H1 (cell line): Measurements from ENCODE around the gene RASEF. TPM values are rescaled to one million over a fixed set of nuclear protein-coding genes. Genes with fewer than 3 reads are reported as not detected.

Experiments
- CTCF ChIA-PET: fragments of 300-600 bp; sonication (Branson Sonifier 250); formaldehyde crosslinking; loops from one replicate; lab custom pipeline; 2021; ENCODE audit not compliant: partially characterized antibody; lab: Charles Lee
- POLR2A ChIA-PET: fragments of 300-600 bp; sonication (Branson Sonifier 250); formaldehyde crosslinking; loops from one replicate; lab custom pipeline; 2021; ENCODE audit warnings: inconsistent platforms; ENCODE audit not compliant: partially characterized antibody; lab: Charles Lee
- DNase-seq, 2 experiments: peaks; one replicate each; pipeline versions ENCODE4 v3.0.0 to v3.0.0-alpha.2; 2010 to 2022; ENCODE audit warnings: low spot score in 2 of 2, low read depth in 1 of 2, mixed read lengths in 1 of 2
- FAIRE-seq: peaks from 2 replicates; lab custom pipeline; 2011; peaks lifted over from hg19 to GRCh38; lab: Jason Lieb, UNC
- H2AFZ ChIP-seq: 2 replicates; pipeline ENCODE4 v1.8.1; 2012; ENCODE audit warnings: low read length, inconsistent platforms
- H2AK5ac ChIP-seq: 2 replicates; pipeline ENCODE4 v1.6.1; 2013; ENCODE audit warnings: low read depth, low read length
- H2BK120ac ChIP-seq: replicated peaks from 2 replicates; pipeline ENCODE3; 2013; ENCODE audit warnings: low read depth, low read length, inconsistent platforms
- H2BK12ac ChIP-seq: 2 replicates; pipeline ENCODE4 v1.6.1; 2013; ENCODE audit warnings: low read depth, low read length
- H2BK15ac ChIP-seq: 2 replicates; pipeline ENCODE4 v1.6.1; 2013; ENCODE audit warnings: low read length
- H2BK20ac ChIP-seq: 2 replicates; pipeline ENCODE4 v1.6.1; 2013; ENCODE audit warnings: low read length
- H2BK5ac ChIP-seq: 2 replicates; pipeline ENCODE4 v1.6.1; 2013; ENCODE audit warnings: low read depth, low read length
- H3K14ac ChIP-seq: 2 replicates; pipeline ENCODE4 v1.6.1; 2013; ENCODE audit warnings: inconsistent platforms; ENCODE audit not compliant: insufficient read length
- H3K18ac ChIP-seq: 2 replicates; pipeline ENCODE4 v1.6.1; 2013; ENCODE audit warnings: low read length; ENCODE audit errors: extremely low read depth
- H3K23ac ChIP-seq: 2 replicates; pipeline ENCODE4 v1.6.1; 2013; ENCODE audit warnings: inconsistent platforms; ENCODE audit not compliant: insufficient read length
- H3K23me2 ChIP-seq: 2 replicates; pipeline ENCODE4 v1.6.1; 2013; ENCODE audit warnings: low read depth, low read length
- H3K27ac ChIP-seq: 2 replicates; pipeline ENCODE4 v1.6.1; 2011; ENCODE audit warnings: low read depth, low read length, inconsistent platforms
- H3K27me3 ChIP-seq, 4 experiments: replicated peaks in 1 of 4; 1 replicate in 1 of 4; 2 replicates in 3 of 4; pipeline versions ENCODE4 v1.6.1 to v1.8.1; 2011 to 2013; ENCODE audit warnings: low read length in 3 of 4, mild to moderate bottlenecking in 3 of 4, inconsistent platforms in 2 of 4, mixed read lengths in 2 of 4, moderate library complexity in 1 of 4; ENCODE audit not compliant: control insufficient read depth in 3 of 4, insufficient read depth in 3 of 4; ENCODE audit errors: extremely low read depth in 1 of 4
- H3K36me3 ChIP-seq, 4 experiments: 2 replicates each; pipeline versions ENCODE4 v1.6.1 to v1.8.1; 2011 to 2013; ENCODE audit warnings: mild to moderate bottlenecking in 4 of 4, low read length in 3 of 4, moderate library complexity in 2 of 4, control low read depth in 1 of 4, inconsistent platforms in 1 of 4; ENCODE audit not compliant: insufficient read depth in 4 of 4, control insufficient read depth in 2 of 4
- H3K4ac ChIP-seq: replicated peaks from 2 replicates; pipeline ENCODE3; 2013; ENCODE audit warnings: low read length, low read depth, mixed read lengths, inconsistent platforms; ENCODE audit not compliant: insufficient read length
- H3K4me1 ChIP-seq, 4 experiments: replicated peaks in 1 of 4; 1 replicate in 1 of 4; 2 replicates in 3 of 4; pipeline versions ENCODE4 v1.6.1 to v1.8.1; 2011 to 2013; ENCODE audit warnings: low read length in 3 of 4, inconsistent platforms in 2 of 4, mixed read lengths in 1 of 4; ENCODE audit not compliant: insufficient read depth in 4 of 4, control insufficient read depth in 3 of 4
- H3K4me2 ChIP-seq, 2 experiments: 2 replicates each; pipeline versions ENCODE4 v1.6.1 to v1.8.1; 2011 to 2013; ENCODE audit warnings: low read depth in 2 of 2, low read length in 2 of 2, control low read depth in 1 of 2, inconsistent platforms in 1 of 2, mild to moderate bottlenecking in 1 of 2; ENCODE audit not compliant: insufficient read depth in 1 of 2
- H3K4me3 ChIP-seq, 4 experiments: fragments of 200-600, 300-600 bp in 1 of 4; sonication (generic), shearing (Covaris generic), sonication (Bioruptor Twin) in 1 of 4; 2 replicates each; pipeline versions ENCODE4 v1.5.1 to v1.8.1; 2011 to 2016; ENCODE audit warnings: low read length in 4 of 4, low read depth in 3 of 4, control low read depth in 2 of 4, inconsistent platforms in 2 of 4, mild to moderate bottlenecking in 2 of 4, mixed read lengths in 1 of 4, moderate library complexity in 1 of 4; ENCODE audit not compliant: insufficient read depth in 2 of 4; ENCODE audit errors: extremely low read depth in 1 of 4
- H3K56ac ChIP-seq: replicated peaks from 2 replicates; pipeline ENCODE3; 2013; ENCODE audit warnings: low read depth, mild to moderate bottlenecking, mixed read lengths, low read length, inconsistent platforms; ENCODE audit not compliant: insufficient read length
- H3K79me1 ChIP-seq: 2 replicates; pipeline ENCODE4 v1.6.1; 2013; ENCODE audit warnings: low read depth, low read length, control low read depth
- H3K79me2 ChIP-seq, 2 experiments: 2 replicates each; pipeline versions ENCODE4 v1.6.1 to v1.8.1; 2012 to 2013; ENCODE audit warnings: low read length in 2 of 2, mild to moderate bottlenecking in 2 of 2, inconsistent platforms in 1 of 2; ENCODE audit not compliant: insufficient read depth in 2 of 2, control insufficient read depth in 1 of 2
- H3K9ac ChIP-seq, 4 experiments: replicated peaks in 1 of 4; 1 replicate in 1 of 4; 2 replicates in 3 of 4; pipeline versions ENCODE4 v1.6.1 to v1.8.1; 2011 to 2013; ENCODE audit warnings: low read depth in 3 of 4, low read length in 3 of 4, control low read depth in 2 of 4, mild to moderate bottlenecking in 2 of 4, moderate library complexity in 2 of 4, inconsistent platforms in 1 of 4; ENCODE audit errors: extremely low read depth in 1 of 4
- H3K9me3 ChIP-seq, 2 experiments: 2 replicates each; pipeline versions ENCODE4 v1.6.1 to v1.8.1; 2012 to 2013; ENCODE audit warnings: mild to moderate bottlenecking in 2 of 2, moderate library complexity in 2 of 2, control low read depth in 1 of 2, inconsistent platforms in 1 of 2, low read depth in 1 of 2, low read length in 1 of 2, mixed read lengths in 1 of 2; ENCODE audit not compliant: insufficient read depth in 2 of 2
- H4K20me1 ChIP-seq, 2 experiments: replicated peaks in 1 of 2; 2 replicates each; pipeline versions ENCODE3 to v1.8.1; 2011 to 2013; ENCODE audit warnings: inconsistent platforms in 2 of 2, low read length in 2 of 2, mild to moderate bottlenecking in 1 of 2; ENCODE audit not compliant: insufficient read depth in 2 of 2, control insufficient read depth in 1 of 2
- H4K5ac ChIP-seq: 2 replicates; pipeline ENCODE4 v1.6.1; 2013; ENCODE audit warnings: low read length, low read depth, mixed read lengths, inconsistent platforms; ENCODE audit not compliant: insufficient read length
- H4K8ac ChIP-seq: 2 replicates; pipeline ENCODE4 v1.8.0; 2013; ENCODE audit warnings: mild to moderate bottlenecking, moderate library complexity, low read length, inconsistent platforms; ENCODE audit not compliant: insufficient read depth; ENCODE audit errors: extremely low read depth
- H4K91ac ChIP-seq: replicated peaks from 2 replicates; pipeline ENCODE3; 2013; ENCODE audit warnings: low read length, mixed read lengths, inconsistent platforms; ENCODE audit not compliant: insufficient read length
- BACH1 ChIP-seq: IDR thresholded peaks from 2 replicates; pipeline ENCODE4 v1.6.1; 2012; ENCODE audit warnings: low read length, improper control_type of control experiment
- CBX8 ChIP-seq: fragments of 300-800, 300-1000 bp; sonication (generic); IDR thresholded peaks from 2 replicates; pipeline ENCODE4 v1.7.1; 2016; ENCODE audit warnings: low read depth, low read length, borderline replicate concordance
- CEBPB ChIP-seq: IDR thresholded peaks from 2 replicates; pipeline ENCODE4 v1.6.1; 2012; ENCODE audit warnings: low read depth, low read length
- EGR1 ChIP-seq: IDR thresholded peaks from 2 replicates; pipeline ENCODE4 v1.6.1; 2011; ENCODE audit warnings: low read depth, low read length, borderline replicate concordance
- FOSL1 ChIP-seq: IDR thresholded peaks from 2 replicates; pipeline ENCODE4 v1.6.1; 2011; ENCODE audit warnings: mild to moderate bottlenecking, low read depth, low read length, moderate library complexity; ENCODE audit not compliant: insufficient read depth
- GABPA ChIP-seq: IDR thresholded peaks from 2 replicates; pipeline ENCODE4 v1.6.1; 2011; ENCODE audit warnings: mild to moderate bottlenecking, low read length, moderate library complexity, borderline replicate concordance; ENCODE audit not compliant: insufficient read depth
- HDAC2 ChIP-seq, 2 experiments: fragments of 300-600 bp in 1 of 2; sonication (generic) in 1 of 2; IDR thresholded peaks; 2 replicates each; pipeline ENCODE4 v1.6.1; 2011 to 2012; ENCODE audit warnings: low read depth in 2 of 2, low read length in 2 of 2, mild to moderate bottlenecking in 2 of 2, moderate library complexity in 2 of 2, borderline replicate concordance in 1 of 2, inconsistent platforms in 1 of 2
- HDAC6 ChIP-seq: IDR thresholded peaks from one replicate; pipeline ENCODE4 v1.7.1; 2012; ENCODE audit warnings: low read depth, mild to moderate bottlenecking, inconsistent platforms, low read length, moderate library complexity
- KDM1A ChIP-seq: fragments of 200-600, 300-600 bp; sonication (generic); IDR thresholded peaks from 2 replicates; pipeline ENCODE4 v1.7.1; 2016; ENCODE audit warnings: mild to moderate bottlenecking, low read length, borderline replicate concordance
- MAFK ChIP-seq: IDR thresholded peaks from 2 replicates; pipeline ENCODE4 v1.6.1; 2012; ENCODE audit warnings: low read depth, mild to moderate bottlenecking, improper control_type of control experiment, low read length
- NRF1 ChIP-seq: IDR thresholded peaks from 2 replicates; pipeline ENCODE4 v1.6.1; 2011; ENCODE audit warnings: mild to moderate bottlenecking, low read depth, low read length, improper control_type of control experiment
- POLR2AphosphoS5 ChIP-seq: IDR thresholded peaks from 2 replicates; pipeline ENCODE4 v1.6.1; 2011; ENCODE audit warnings: low read depth, low read length
- SP2 ChIP-seq: IDR thresholded peaks from 2 replicates; pipeline ENCODE4 v1.6.1; 2012; ENCODE audit warnings: mild to moderate bottlenecking, low read length, inconsistent platforms
- TAF1 ChIP-seq: IDR thresholded peaks from 2 replicates; pipeline ENCODE4 v1.6.1; 2011; ENCODE audit warnings: mild to moderate bottlenecking, low read depth, low read length
- USF2 ChIP-seq: IDR thresholded peaks from 2 replicates; pipeline ENCODE4 v1.6.1; 2011; ENCODE audit warnings: low read length, improper control_type of control experiment
- WGBS, 2 experiments: shearing (Covaris generic) in 1 of 2; methylation state at CpG; one replicate each; pipeline versions ENCODE4 v1.1.6 to v1.1.7; 2013 to 2015; ENCODE audit warnings: low lambda C conversion rate in 2 of 2, mixed read lengths in 2 of 2, inconsistent platforms in 1 of 2, low coverage in 1 of 2, missing lambda C conversion rate in 1 of 2; ENCODE audit not compliant: insufficient replicate concordance in 2 of 2, insufficient coverage in 1 of 2, insufficient read length in 1 of 2; ENCODE audit errors: extremely low coverage in 1 of 2, missing lambda C conversion rate in 1 of 2; 5-methylcytosine and 5-hydroxymethylcytosine counted together
- polyA plus RNA-seq, 7 experiments: library from polyadenylated mRNA; depleted of rRNA in 3 of 7; stranded (reverse) in 5 of 7; unstranded in 2 of 7; fragments of >200 nt in 5 of 7; fragments of 200-250 nt in 2 of 7; gene quantifications; 1 replicate in 5 of 7; 2 replicates in 1 of 7; 4 replicates in 1 of 7; pipeline versions ENCODE4 v1.2.1 to v1.2.3, GENCODE V29; 2011 to 2013; ENCODE audit warnings: missing spikeins in 2 of 7, mixed read lengths in 2 of 7
- total RNA-seq: library from RNA; stranded (reverse); fragmentation: NEBNext Ultra II Directional; extraction: Animal tissue kit (Norgen Biotek cat#: 25700); gene quantifications from 2 replicates; pipeline ENCODE4 v1.2.1, GENCODE V29; 2021

The RASEF gene
- total and polyA plus RNA-seq, 2 of the 8 experiments (the other 6 are each of a cell fraction or from before 2014, with no cell fraction given) = 1.1 to 4.6 TPM

- no peaks in the 10 kb centered on the region for H3K27me3 ChIP-seq
- H2BK15ac ChIP-seq = no peak overlapping the region
- H2BK5ac ChIP-seq = no peak overlapping the region
- no peak overlapping the region for H3K23ac ChIP-seq
- H2BK12ac ChIP-seq = no peak overlapping the region
- H3K4ac ChIP-seq = no peak overlapping the region
- no peak overlapping the region for H2BK20ac ChIP-seq
- no peak overlapping the region for H2BK120ac ChIP-seq
- no peak overlapping the region for H3K4me2 ChIP-seq
- H3K23me2 ChIP-seq = no peaks in the 10 kb centered on the region
- no peak overlapping the region for H3K4me3 ChIP-seq
- H3K14ac ChIP-seq = no peak overlapping the region
- no peak overlapping the region for H4K5ac ChIP-seq
- no peak overlapping the region for H3K18ac ChIP-seq
- H3K56ac ChIP-seq = no peak overlapping the region
- no peak overlapping the region for H4K91ac ChIP-seq
- H3K27ac ChIP-seq = no peak overlapping the region
- H2AFZ ChIP-seq = no peak overlapping the region
- CTCF ChIA-PET = interaction anchor here (0.9 kb wide), 1 partner anchor 9 kb away, joined by 3 read pairs; no protein-coding TSS in a partner anchor
- H3K79me1 ChIP-seq = no peaks in the 10 kb centered on the region
- DNase-seq = no peak
- H4K20me1 ChIP-seq = no peaks in the 10 kb centered on the region
- no peaks in the 10 kb centered on the region for H3K36me3 ChIP-seq
- TF ChIP-seq NRF1 (no peak), KDM1A (no peak), HDAC6 (no peak), HDAC2 (IDR thresholded peaks at IDR 0.05; ENCODE audit: borderline replicate concordance in 1 of 2, low read depth in 2 of 2, low read length in 2 of 2) (no peak), POLR2AphosphoS5 (no peak), CEBPB (no peak), EGR1 (no peak), GABPA (no peak), SP2 (no peak), FOSL1 (no peak), CBX8 (no peak), USF2 (no peak), MAFK (no peak), TAF1 (no peak), BACH1 (no peak)
- TF ChIP-seq, all 59 proteins: peak for 0
- H3K9ac ChIP-seq = no peak overlapping the region
- no peak overlapping the region for H2AK5ac ChIP-seq
- POLR2A ChIA-PET = no interaction called here
- no peaks in the 10 kb centered on the region for H3K79me2 ChIP-seq
- H4K8ac ChIP-seq = no peak overlapping the region
- FAIRE-seq = no peak
- WGBS, 2 experiments = 95% methylated on average over 1 of the region's 1 CpG; no CpG with 5 or more reads in 1 of the 2 experiments
- no peaks in the 10 kb centered on the region for H3K9me3 ChIP-seq
- no peaks in the 10 kb centered on the region for H3K4me1 ChIP-seq
Observed at GRCh38 chr9:83005361-83005760, 57.6 kb downstream of the RASEF start.
